ENCODE results near the gene CEP83.

CEP83 gene

GRCh38 chr12:94305130-94305957, 154.3 kb downstream of the CEP83 start:
- TF ChIP-seq CTCF (IDR thresholded peaks at IDR 0.05; ENCODE audit: borderline replicate concordance, insufficient read depth, low read depth, low read length): no peak
- H3K4me3 ChIP-seq (ENCODE audit: low read depth, low read length): no peak overlapping the region

- H3K4me3 ChIP-seq (ENCODE audit: low read depth, low read length): no peak overlapping the region
- TF ChIP-seq CTCF (IDR thresholded peaks at IDR 0.05; ENCODE audit: borderline replicate concordance, insufficient read depth, low read depth, low read length): no peak
Observed at GRCh38 chr12:94304566-94305061, 155.1 kb downstream of the CEP83 start.

- H3K4me3 ChIP-seq (ENCODE audit: low read depth, low read length): no peak overlapping the region
- TF ChIP-seq CTCF (IDR thresholded peaks at IDR 0.05; ENCODE audit: borderline replicate concordance, insufficient read depth, low read depth, low read length): no peak
Observed at GRCh38 chr12:94304012-94304411, 155.7 kb downstream of the CEP83 start.

- TF ChIP-seq CTCF (IDR thresholded peaks at IDR 0.05; ENCODE audit: borderline replicate concordance, insufficient read depth, low read depth, low read length): no peak
Observed at GRCh38 chr12:94299846-94300245, 159.8 kb downstream of the CEP83 start.

GRCh38 chr12:94297876-94298505, 161.7 kb downstream of the CEP83 start:
- TF ChIP-seq CTCF (IDR thresholded peaks at IDR 0.05; ENCODE audit: borderline replicate concordance, insufficient read depth, low read depth, low read length): no peak
- H3K4me3 ChIP-seq (ENCODE audit: low read depth, low read length): no peak overlapping the region

More at GRCh38 chr12:94299846-94300245, 159.8 kb downstream of the CEP83 start:
- H3K4me3 ChIP-seq (ENCODE audit: low read depth, low read length): no peak overlapping the region

GRCh38 chr12:94297096-94297699, 162.5 kb downstream of the CEP83 start:
- H3K4me3 ChIP-seq (ENCODE audit: low read depth, low read length): no peak overlapping the region
- TF ChIP-seq CTCF (IDR thresholded peaks at IDR 0.05; ENCODE audit: borderline replicate concordance, insufficient read depth, low read depth, low read length): no peak

All from GM12875 (cell line).